ENCODE measurements around the gene AAMDC. TPM values are rescaled to one million over a fixed set of nuclear protein-coding genes. Genes with fewer than 3 reads are reported as not detected.

AAMDC gene
- total and polyA plus RNA-seq, 2 donors (not counting 1 experiment from before 2014, with no cell fraction given): 39.6 to 98.4 TPM

DNA sequence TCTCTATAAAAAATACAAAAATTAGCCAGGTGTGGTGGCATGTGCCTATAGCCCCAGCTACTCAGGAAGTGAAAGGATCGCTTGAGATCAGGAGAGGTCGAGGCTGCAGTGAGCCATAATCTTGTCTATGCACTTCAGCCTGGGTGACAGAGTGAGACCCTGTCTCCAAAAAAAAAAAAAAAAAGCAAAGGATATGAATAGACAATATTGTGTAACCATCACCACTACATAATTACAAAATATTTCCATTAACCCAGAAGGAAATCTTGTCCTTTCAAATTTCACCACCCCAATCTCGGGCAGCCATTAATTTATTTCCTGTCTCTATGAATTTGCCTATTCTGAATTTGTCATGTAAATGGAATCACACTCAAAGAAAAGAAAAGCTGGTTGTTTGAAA, 21.6 kb upstream of the AAMDC start:
- H2AFZ ChIP-seq (ENCODE audit: low read length): no peak overlapping the region
- no peaks in the 10 kb centered on the region for H3K27me3 ChIP-seq (ENCODE audit: control insufficient read depth, insufficient read depth, low read length)
- no peak for DNase-seq (ENCODE audit: low read depth in 2 of 2)
- no peaks in the 10 kb centered on the region for H3K9me3 ChIP-seq (ENCODE audit: control insufficient read depth, insufficient read depth, low read depth, low read length)
- H3K79me2 ChIP-seq (ENCODE audit: control insufficient read depth, insufficient read depth, low read length): peaks cover 67% of the 10 kb centered on the region
- H3K4me1 ChIP-seq (ENCODE audit: control insufficient read depth, extremely low read depth, insufficient read depth, low read length): no peaks in the 10 kb centered on the region
- no peak overlapping the region for H3K4me3 ChIP-seq (replicated peaks in 1 of 4; ENCODE audit: control extremely low read depth in 1 of 4, insufficient read depth in 1 of 4, low read depth in 3 of 4, low read length in 4 of 4)
- H4K20me1 ChIP-seq (ENCODE audit: control insufficient read depth, extremely low read depth, insufficient read depth, low read length): no peaks in the 10 kb centered on the region
- no peaks in the 10 kb centered on the region for H3K36me3 ChIP-seq (ENCODE audit: control insufficient read depth, insufficient read depth, low read length)
- no peak for TF ChIP-seq EZH2 (IDR thresholded peaks at IDR 0.05; ENCODE audit: low read length, missing control alignments)
- TF ChIP-seq, protein P1, sequence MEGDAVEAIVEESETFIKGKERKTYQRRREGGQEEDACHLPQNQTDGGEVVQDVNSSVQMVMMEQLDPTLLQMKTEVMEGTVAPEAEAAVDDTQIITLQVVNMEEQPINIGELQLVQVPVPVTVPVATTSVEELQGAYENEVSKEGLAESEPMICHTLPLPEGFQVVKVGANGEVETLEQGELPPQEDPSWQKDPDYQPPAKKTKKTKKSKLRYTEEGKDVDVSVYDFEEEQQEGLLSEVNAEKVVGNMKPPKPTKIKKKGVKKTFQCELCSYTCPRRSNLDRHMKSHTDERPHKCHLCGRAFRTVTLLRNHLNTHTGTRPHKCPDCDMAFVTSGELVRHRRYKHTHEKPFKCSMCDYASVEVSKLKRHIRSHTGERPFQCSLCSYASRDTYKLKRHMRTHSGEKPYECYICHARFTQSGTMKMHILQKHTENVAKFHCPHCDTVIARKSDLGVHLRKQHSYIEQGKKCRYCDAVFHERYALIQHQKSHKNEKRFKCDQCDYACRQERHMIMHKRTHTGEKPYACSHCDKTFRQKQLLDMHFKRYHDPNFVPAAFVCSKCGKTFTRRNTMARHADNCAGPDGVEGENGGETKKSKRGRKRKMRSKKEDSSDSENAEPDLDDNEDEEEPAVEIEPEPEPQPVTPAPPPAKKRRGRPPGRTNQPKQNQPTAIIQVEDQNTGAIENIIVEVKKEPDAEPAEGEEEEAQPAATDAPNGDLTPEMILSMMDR (conservative IDR thresholded peaks at IDR 0.05 in 1 of 2, IDR thresholded peaks at IDR 0.05 in 1 of 2; ENCODE audit: low read depth in 1 of 2, low read length in 2 of 2): no peak
- no peak overlapping the region for H3K27ac ChIP-seq (ENCODE audit: insufficient read depth, low read length)
- H3K4me2 ChIP-seq (ENCODE audit: extremely low read depth, insufficient read depth, low read length): no peak overlapping the region
- no peak overlapping the region for H3K9ac ChIP-seq (ENCODE audit: insufficient read depth, low read length)

DNA sequence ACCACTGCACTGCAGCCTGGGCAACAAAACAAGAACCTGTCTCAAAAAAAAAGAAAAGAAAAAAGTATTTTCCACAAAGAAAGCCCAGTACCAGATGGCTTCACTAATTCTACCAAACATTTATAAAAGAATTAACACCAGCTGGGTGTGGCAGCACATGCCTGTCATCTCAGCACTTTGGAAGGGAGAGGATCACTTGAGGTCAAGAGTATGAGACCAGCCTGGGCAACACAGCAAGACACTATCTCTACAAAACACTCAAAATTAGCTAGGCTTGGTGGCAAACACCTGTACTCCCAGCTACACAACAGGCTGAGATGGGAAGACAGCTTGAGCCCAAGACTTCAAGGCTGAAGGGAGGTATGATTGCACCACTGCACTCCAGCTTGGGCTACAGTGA, 20.5 kb upstream of the AAMDC start:
- no peak overlapping the region for H2AFZ ChIP-seq (ENCODE audit: low read length)
- H3K9ac ChIP-seq (ENCODE audit: insufficient read depth, low read length): no peak overlapping the region
- H4K20me1 ChIP-seq (ENCODE audit: control insufficient read depth, extremely low read depth, insufficient read depth, low read length): no peaks in the 10 kb centered on the region
- H3K27ac ChIP-seq (ENCODE audit: insufficient read depth, low read length): no peak overlapping the region
- H3K4me1 ChIP-seq (ENCODE audit: control insufficient read depth, extremely low read depth, insufficient read depth, low read length): no peaks in the 10 kb centered on the region
- H3K36me3 ChIP-seq (ENCODE audit: control insufficient read depth, insufficient read depth, low read length): no peaks in the 10 kb centered on the region
- no peak for TF ChIP-seq EZH2 (IDR thresholded peaks at IDR 0.05; ENCODE audit: low read length, missing control alignments)
- TF ChIP-seq, protein P1 (conservative IDR thresholded peaks at IDR 0.05 in 1 of 2, IDR thresholded peaks at IDR 0.05 in 1 of 2; ENCODE audit: low read depth in 1 of 2, low read length in 2 of 2): no peak
- H3K4me2 ChIP-seq (ENCODE audit: extremely low read depth, insufficient read depth, low read length): no peak overlapping the region
- peaks cover 64% of the 10 kb centered on the region for H3K79me2 ChIP-seq (ENCODE audit: control insufficient read depth, insufficient read depth, low read length)
- H3K9me3 ChIP-seq (ENCODE audit: control insufficient read depth, insufficient read depth, low read depth, low read length): no peaks in the 10 kb centered on the region
- H3K4me3 ChIP-seq (replicated peaks in 1 of 4; ENCODE audit: control extremely low read depth in 1 of 4, insufficient read depth in 1 of 4, low read depth in 3 of 4, low read length in 4 of 4): no peak overlapping the region
- DNase-seq (ENCODE audit: low read depth in 2 of 2): no peak
- H3K27me3 ChIP-seq (ENCODE audit: control insufficient read depth, insufficient read depth, low read length): no peaks in the 10 kb centered on the region

DNA sequence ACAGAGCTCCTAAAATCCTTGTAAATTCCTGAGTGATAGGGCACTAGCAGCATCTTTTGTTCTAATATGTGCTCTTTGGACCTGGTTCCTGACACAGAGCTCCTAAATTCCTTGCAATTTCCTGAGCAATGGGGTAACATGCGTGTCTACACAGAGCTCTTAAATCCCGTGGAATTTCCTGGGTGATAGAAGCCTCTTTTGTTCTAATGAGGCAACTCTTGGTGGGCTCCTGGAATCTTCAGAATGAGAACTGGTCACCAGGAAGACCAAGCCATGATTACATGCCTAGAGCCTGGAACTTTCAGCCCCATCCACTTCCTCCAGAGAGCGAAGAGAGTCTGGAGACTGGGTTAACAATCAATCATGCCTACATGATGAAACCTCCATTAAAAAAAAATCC, 19.5 kb upstream of the AAMDC start:
- H4K20me1 ChIP-seq (ENCODE audit: control insufficient read depth, extremely low read depth, insufficient read depth, low read length): no peaks in the 10 kb centered on the region
- DNase-seq (ENCODE audit: low read depth in 2 of 2): no peak
- no peak overlapping the region for H3K27ac ChIP-seq (ENCODE audit: insufficient read depth, low read length)
- H3K4me1 ChIP-seq (ENCODE audit: control insufficient read depth, extremely low read depth, insufficient read depth, low read length): no peaks in the 10 kb centered on the region
- H3K79me2 ChIP-seq (ENCODE audit: control insufficient read depth, insufficient read depth, low read length): peaks cover 64% of the 10 kb centered on the region
- H3K9ac ChIP-seq (ENCODE audit: insufficient read depth, low read length): no peak overlapping the region
- no peaks in the 10 kb centered on the region for H3K9me3 ChIP-seq (ENCODE audit: control insufficient read depth, insufficient read depth, low read depth, low read length)
- TF ChIP-seq, protein P1 (conservative IDR thresholded peaks at IDR 0.05 in 1 of 2, IDR thresholded peaks at IDR 0.05 in 1 of 2; ENCODE audit: low read depth in 1 of 2, low read length in 2 of 2): no peak
- TF ChIP-seq EZH2 (IDR thresholded peaks at IDR 0.05; ENCODE audit: low read length, missing control alignments): no peak
- H3K4me2 ChIP-seq (ENCODE audit: extremely low read depth, insufficient read depth, low read length): no peak overlapping the region
- no peaks in the 10 kb centered on the region for H3K36me3 ChIP-seq (ENCODE audit: control insufficient read depth, insufficient read depth, low read length)
- no peak overlapping the region for H2AFZ ChIP-seq (ENCODE audit: low read length)
- H3K4me3 ChIP-seq (replicated peaks in 1 of 4; ENCODE audit: control extremely low read depth in 1 of 4, insufficient read depth in 1 of 4, low read depth in 3 of 4, low read length in 4 of 4): no peak overlapping the region
- H3K27me3 ChIP-seq (ENCODE audit: control insufficient read depth, insufficient read depth, low read length): no peaks in the 10 kb centered on the region

All from fibroblast of lung (primary cell).